B cell (primary cell): ENCODE data around the gene PCSK6.

ENCODE experiments used
- EZH2 ChIP-seq: IDR thresholded peaks from 2 replicates; pipeline ENCODE4 v1.6.1; 2012; ENCODE audit warnings: borderline replicate concordance, low read depth, mild to moderate bottlenecking, moderate library complexity, low read length; ENCODE audit not compliant: insufficient read depth, poor library complexity, severe bottlenecking
- TF ChIP-seq, protein P1 (sequence below): fragments of 200-600 bp; IDR thresholded peaks from one replicate; pipeline ENCODE4 v1.8.0; 2022; ENCODE audit warnings: antibody characterized with exemption, mild to moderate bottlenecking

DNA sequence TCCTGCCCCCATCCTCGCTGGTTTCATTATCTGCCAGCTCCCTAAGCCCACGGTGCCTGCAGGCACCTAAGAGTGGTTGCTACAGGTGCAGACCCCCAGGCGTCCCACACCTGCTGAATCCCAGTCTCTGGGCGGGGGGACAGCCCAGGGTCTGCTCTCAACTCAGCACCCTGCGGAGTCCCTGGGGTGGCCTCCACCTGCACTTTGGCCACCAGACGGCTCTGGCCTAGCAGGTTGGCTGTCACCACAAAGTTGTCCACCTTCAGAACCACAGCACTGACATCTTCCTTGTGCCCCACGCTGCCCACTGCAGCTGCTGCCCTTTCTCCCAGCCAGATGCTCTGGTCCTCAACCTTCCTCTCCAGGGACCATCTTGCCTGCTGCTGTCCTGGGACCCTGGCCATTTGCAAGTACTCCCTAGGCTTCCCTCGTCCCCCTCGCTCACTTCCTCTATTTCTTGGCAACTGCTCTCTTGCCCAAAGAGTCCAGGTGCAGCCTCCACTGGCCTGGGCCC, 159.6 kb downstream of the PCSK6 start:
- TF ChIP-seq, protein P1, sequence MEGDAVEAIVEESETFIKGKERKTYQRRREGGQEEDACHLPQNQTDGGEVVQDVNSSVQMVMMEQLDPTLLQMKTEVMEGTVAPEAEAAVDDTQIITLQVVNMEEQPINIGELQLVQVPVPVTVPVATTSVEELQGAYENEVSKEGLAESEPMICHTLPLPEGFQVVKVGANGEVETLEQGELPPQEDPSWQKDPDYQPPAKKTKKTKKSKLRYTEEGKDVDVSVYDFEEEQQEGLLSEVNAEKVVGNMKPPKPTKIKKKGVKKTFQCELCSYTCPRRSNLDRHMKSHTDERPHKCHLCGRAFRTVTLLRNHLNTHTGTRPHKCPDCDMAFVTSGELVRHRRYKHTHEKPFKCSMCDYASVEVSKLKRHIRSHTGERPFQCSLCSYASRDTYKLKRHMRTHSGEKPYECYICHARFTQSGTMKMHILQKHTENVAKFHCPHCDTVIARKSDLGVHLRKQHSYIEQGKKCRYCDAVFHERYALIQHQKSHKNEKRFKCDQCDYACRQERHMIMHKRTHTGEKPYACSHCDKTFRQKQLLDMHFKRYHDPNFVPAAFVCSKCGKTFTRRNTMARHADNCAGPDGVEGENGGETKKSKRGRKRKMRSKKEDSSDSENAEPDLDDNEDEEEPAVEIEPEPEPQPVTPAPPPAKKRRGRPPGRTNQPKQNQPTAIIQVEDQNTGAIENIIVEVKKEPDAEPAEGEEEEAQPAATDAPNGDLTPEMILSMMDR = no peak
- no peak for TF ChIP-seq EZH2
